Measurements from ENCODE around the gene STXBP5. TPM values are rescaled to one million over a fixed set of nuclear protein-coding genes. Genes with fewer than 3 reads are reported as not detected.

The STXBP5 gene
- total RNA-seq, 6 experiments from 2014 or later = 29.5 to 36.2 (median 32.1) TPM

DNA sequence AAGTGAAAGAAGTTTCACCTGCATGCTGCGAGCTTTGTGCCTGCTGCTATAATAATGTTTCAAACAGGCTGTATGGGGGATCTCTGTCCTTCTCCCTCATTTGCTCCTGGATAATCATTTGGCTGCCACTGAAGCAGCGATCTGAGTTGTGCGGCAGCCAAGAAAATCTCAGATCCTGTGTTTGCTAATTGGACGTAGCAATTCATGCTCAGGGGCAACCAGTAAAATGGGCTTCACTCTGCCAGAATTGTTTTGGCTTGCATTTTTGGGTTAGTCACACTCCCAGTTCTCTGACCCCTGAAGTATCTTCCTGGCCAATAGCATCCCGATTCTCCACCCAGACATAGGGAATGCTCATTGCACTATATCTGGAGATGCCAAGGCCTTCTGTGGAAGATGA is 13.7 kb upstream of the STXBP5 start:
- Mint-ChIP-seq H3K4me1 (ENCODE audit: low read depth) (peaks cover 27% of the 10 kb centered on the region), H3K4me3 (no peak overlapping the region), H3K27ac (no peak overlapping the region), H3K27me3 (ENCODE audit: insufficient read depth) (no peaks in the 10 kb centered on the region; the same call in 1 of the 2 replicates), H3K36me3 (ENCODE audit: low read depth) (no peaks in the 10 kb centered on the region), H3K9me3 (no peaks in the 10 kb centered on the region)
- DNase-seq = no peak
- no peak for TF ChIP-seq CTCF (IDR thresholded peaks at IDR 0.05)

DNA sequence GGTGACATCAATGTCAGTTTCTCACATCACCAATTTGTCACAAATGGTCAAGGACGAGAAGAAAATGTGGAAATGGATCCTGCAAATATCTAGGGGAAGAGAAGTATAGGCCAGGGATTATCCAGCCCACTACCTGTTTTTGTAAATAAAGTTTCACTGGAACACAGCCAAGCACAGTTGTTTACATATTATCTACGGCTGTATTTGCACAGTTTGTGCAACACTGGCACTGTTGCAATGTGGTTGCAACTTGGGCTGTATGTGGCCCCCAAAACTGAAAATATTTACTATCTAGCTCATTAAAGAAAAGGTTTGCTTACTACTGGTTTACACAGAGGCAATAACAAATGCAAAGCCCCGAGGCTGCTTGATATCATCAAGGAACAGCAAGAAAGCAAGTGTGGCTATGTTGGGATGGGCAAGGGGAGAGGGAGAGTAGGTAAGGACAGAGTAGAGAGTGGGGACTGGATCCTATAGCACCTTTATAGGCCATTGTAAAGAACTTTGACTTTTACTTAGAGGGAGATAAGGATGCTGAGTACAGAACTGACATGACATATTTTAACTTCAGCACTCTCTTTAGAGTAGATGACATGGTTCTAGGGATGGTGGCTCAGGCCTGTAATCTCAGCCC is 11.8 kb upstream of the STXBP5 start:
- no peaks in the 10 kb centered on the region; the same call in 1 of the 2 replicates for H3K27me3 Mint-ChIP-seq (ENCODE audit: insufficient read depth)
- TF ChIP-seq CTCF (IDR thresholded peaks at IDR 0.05) = no peak
- H3K36me3 Mint-ChIP-seq (ENCODE audit: low read depth) = no peaks in the 10 kb centered on the region
- no peak overlapping the region for H3K27ac Mint-ChIP-seq
- peaks cover 39% of the 10 kb centered on the region for H3K4me1 Mint-ChIP-seq (ENCODE audit: low read depth)
- no peak overlapping the region for H3K4me3 Mint-ChIP-seq
- H3K9me3 Mint-ChIP-seq = no peaks in the 10 kb centered on the region
- no peak for DNase-seq

GRCh38 chr6:147194652-147195411 is 9.4 kb upstream of the STXBP5 start:
- H3K27me3 Mint-ChIP-seq (ENCODE audit: insufficient read depth) = no peaks in the 10 kb centered on the region; the same call in 1 of the 2 replicates
- no peaks in the 10 kb centered on the region for H3K9me3 Mint-ChIP-seq
- no peaks in the 10 kb centered on the region for H3K36me3 Mint-ChIP-seq (ENCODE audit: low read depth)
- peak overlapping the region; percentile 64 for H3K27ac Mint-ChIP-seq
- TF ChIP-seq CTCF (IDR thresholded peaks at IDR 0.05) = no peak
- peak overlapping the region; percentile 38 for H3K4me3 Mint-ChIP-seq
- H3K4me1 Mint-ChIP-seq (ENCODE audit: low read depth) = peaks cover 46% of the 10 kb centered on the region
- no peak for DNase-seq

DNA sequence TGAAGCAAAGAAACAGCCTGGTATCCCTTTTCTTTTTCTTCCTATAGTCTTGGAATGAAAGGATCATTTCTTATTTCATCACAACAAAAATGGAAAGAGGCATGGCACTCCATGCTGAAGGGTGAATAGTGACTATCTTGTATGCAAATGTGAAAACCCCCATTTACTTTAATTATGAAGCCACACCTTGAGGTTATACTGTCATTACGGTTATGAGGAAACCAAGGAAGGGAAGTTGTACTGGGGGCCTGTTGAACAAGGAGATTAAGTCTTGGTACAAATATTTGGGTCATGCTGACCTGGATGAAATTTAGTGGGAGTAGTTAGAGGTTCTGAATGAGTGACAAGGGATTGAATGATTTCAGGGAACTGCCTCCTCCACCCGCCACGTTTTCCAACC is 8.7 kb upstream of the STXBP5 start:
- H3K9me3 Mint-ChIP-seq = no peaks in the 10 kb centered on the region
- no peaks in the 10 kb centered on the region for H3K36me3 Mint-ChIP-seq (ENCODE audit: low read depth)
- peaks cover 47% of the 10 kb centered on the region for H3K4me1 Mint-ChIP-seq (ENCODE audit: low read depth)
- DNase-seq = no peak
- no peak overlapping the region for H3K4me3 Mint-ChIP-seq
- H3K27ac Mint-ChIP-seq = peak overlapping the region; percentile 64
- TF ChIP-seq CTCF (IDR thresholded peaks at IDR 0.05) = no peak
- H3K27me3 Mint-ChIP-seq (ENCODE audit: insufficient read depth) = no peaks in the 10 kb centered on the region; the same call in 1 of the 2 replicates

DNA sequence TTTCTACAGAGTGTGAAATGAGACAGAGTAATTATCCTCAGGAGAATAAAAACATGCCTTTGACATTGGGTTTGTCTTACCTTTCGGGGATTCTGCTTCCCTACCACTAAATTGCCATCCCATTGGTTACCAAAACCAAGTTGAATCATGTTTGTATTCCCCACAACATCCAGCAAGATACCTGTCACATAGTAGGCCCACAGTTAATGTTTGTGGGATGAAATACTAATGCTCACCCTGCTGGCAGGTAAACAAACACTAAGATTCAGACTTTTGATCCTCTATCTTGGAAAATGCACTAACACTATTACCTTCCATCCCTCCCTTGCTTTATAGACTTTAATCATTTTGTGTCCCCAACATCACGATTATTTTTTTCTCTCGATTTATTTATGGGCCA is 8.2 kb upstream of the STXBP5 start:
- TF ChIP-seq CTCF (IDR thresholded peaks at IDR 0.05) = no peak
- no peaks in the 10 kb centered on the region for H3K36me3 Mint-ChIP-seq (ENCODE audit: low read depth)
- H3K27ac Mint-ChIP-seq = no peak overlapping the region
- H3K4me3 Mint-ChIP-seq = no peak overlapping the region
- no peak for DNase-seq
- H3K4me1 Mint-ChIP-seq (ENCODE audit: low read depth) = peaks cover 47% of the 10 kb centered on the region
- no peaks in the 10 kb centered on the region; the same call in 1 of the 2 replicates for H3K27me3 Mint-ChIP-seq (ENCODE audit: insufficient read depth)
- H3K9me3 Mint-ChIP-seq = no peaks in the 10 kb centered on the region

All from HFFc6 (cell line).